ENCODE measurements around the gene NECTIN1.

Gene NECTIN1

GRCh38 chr11:119634301-119634700, 94.7 kb downstream of the NECTIN1 start:
- no peak for DNase-seq (ENCODE audit: low read depth)
- TF ChIP-seq, protein P1, sequence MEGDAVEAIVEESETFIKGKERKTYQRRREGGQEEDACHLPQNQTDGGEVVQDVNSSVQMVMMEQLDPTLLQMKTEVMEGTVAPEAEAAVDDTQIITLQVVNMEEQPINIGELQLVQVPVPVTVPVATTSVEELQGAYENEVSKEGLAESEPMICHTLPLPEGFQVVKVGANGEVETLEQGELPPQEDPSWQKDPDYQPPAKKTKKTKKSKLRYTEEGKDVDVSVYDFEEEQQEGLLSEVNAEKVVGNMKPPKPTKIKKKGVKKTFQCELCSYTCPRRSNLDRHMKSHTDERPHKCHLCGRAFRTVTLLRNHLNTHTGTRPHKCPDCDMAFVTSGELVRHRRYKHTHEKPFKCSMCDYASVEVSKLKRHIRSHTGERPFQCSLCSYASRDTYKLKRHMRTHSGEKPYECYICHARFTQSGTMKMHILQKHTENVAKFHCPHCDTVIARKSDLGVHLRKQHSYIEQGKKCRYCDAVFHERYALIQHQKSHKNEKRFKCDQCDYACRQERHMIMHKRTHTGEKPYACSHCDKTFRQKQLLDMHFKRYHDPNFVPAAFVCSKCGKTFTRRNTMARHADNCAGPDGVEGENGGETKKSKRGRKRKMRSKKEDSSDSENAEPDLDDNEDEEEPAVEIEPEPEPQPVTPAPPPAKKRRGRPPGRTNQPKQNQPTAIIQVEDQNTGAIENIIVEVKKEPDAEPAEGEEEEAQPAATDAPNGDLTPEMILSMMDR (IDR thresholded peaks at IDR 0.05; ENCODE audit: insufficient read depth, low read depth, low read length, missing control alignments) = no peak
- H3K4me3 ChIP-seq (ENCODE audit: low read depth, low read length) = no peak overlapping the region

DNA sequence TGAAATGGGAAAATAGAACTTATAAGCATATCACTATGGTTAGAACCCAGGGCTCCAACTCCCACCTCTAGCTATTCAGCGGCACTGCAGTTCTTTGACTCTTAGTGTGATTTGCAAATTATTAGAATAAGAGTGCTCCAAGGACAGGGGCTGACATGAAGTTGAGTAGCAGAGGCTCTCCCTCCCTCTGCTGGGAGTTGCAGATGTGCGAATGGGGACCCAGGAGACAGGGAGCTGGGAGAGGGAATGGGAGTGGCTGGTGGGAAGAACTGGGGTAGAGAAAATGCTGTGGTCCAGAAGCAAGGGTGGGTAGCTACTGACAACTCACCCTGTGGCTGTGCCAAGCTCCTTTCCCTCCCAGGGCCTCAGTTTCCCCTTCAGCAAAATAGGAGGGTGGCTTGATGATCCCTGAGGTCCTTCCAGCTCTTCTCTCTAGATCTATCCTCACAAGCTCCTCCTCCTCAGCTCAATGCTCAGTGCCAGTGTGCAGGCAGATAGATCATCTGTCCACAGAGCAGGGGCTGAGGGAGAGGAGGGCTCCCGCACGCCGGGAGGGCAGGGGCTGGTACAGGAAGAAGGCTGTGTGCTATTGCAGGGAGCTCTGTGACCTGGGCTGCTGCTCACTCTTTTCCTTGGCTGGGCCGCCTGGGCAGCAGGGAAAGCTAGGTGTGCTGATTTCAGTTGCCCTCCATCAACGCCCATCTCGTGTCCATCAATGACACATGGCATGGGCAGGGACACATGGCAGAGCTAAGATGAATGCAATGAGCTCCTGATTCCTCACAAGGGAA, 99.0 kb downstream of the NECTIN1 start:
- TF ChIP-seq, protein P1 (IDR thresholded peaks at IDR 0.05; ENCODE audit: insufficient read depth, low read depth, low read length, missing control alignments) = no peak
- H3K4me3 ChIP-seq (ENCODE audit: low read depth, low read length) = no peak overlapping the region
- DNase-seq (ENCODE audit: low read depth) = no peak

GRCh38 chr11:119629085-119629484, 99.9 kb downstream of the NECTIN1 start:
- TF ChIP-seq, protein P1 (IDR thresholded peaks at IDR 0.05; ENCODE audit: insufficient read depth, low read depth, low read length, missing control alignments) = no peak
- no peak overlapping the region for H3K4me3 ChIP-seq (ENCODE audit: low read depth, low read length)
- no peak for DNase-seq (ENCODE audit: low read depth)

DNA sequence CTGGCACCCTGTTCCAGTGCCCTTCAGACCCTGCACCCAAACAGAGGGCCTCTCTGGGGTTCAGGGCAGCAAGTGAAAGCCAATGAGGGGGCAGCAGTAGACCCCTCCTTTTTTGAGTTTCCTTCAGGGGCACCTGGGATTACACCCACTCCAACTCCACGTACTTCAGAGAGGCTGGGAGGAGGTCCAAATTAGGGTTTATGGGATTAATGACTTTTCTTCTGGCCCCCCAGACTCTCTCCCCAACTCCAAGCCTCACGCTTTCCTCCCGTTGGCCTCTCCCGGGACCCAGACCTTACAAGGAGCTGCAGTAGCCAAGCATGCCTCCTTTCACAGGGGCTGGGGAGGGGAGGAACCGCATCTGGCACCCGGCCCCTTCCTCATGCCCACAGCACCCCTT, 101.7 kb downstream of the NECTIN1 start:
- H3K4me3 ChIP-seq (ENCODE audit: low read depth, low read length) = no peak overlapping the region
- no peak for DNase-seq (ENCODE audit: low read depth)
- TF ChIP-seq, protein P1 (IDR thresholded peaks at IDR 0.05; ENCODE audit: insufficient read depth, low read depth, low read length, missing control alignments) = no peak

GRCh38 chr11:119626871-119627270, 102.1 kb downstream of the NECTIN1 start:
- TF ChIP-seq, protein P1 (IDR thresholded peaks at IDR 0.05; ENCODE audit: insufficient read depth, low read depth, low read length, missing control alignments) = no peak
- no peak for DNase-seq (ENCODE audit: low read depth)
- H3K4me3 ChIP-seq (ENCODE audit: low read depth, low read length) = no peak overlapping the region

DNA sequence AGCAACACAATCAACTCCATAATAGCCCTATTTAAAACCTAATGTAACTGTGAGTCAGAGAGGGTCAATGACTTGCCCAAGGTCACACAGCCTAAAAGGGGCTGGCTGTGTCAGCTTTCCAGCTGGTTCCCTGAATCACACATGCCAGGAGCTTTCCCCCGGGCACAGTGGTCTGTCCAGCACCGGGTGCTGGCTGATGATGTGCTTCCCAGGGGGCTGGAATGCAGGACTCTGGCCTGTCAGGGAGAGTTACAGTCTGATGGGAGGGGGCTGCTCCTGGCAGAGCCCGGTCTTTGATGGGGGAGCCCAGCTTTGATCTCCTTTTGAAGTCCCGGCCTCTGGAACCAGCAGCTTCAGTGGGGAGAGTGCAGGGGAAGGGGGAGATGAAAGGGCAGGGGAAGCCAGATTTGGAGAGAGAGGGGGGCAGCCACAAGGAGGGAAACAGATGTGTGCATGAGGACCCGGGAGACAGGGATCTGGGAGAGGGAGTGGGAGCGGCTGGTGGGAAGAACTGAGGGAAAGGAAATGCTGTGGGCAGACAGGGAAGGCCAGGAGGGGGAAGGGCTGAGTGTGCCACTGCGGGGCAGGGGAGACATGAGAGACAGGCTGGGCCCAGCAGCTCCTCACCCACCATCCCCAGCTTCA, 102.7 kb downstream of the NECTIN1 start:
- H3K4me3 ChIP-seq (ENCODE audit: low read depth, low read length) = no peak overlapping the region
- TF ChIP-seq, protein P1 (IDR thresholded peaks at IDR 0.05; ENCODE audit: insufficient read depth, low read depth, low read length, missing control alignments) = no peak
- no peak for DNase-seq (ENCODE audit: low read depth)

Measured in GM12865 (cell line).